Peyer's patch (tissue), 4 donors: Measurements from ENCODE around the gene CACNA1H. TPM values are rescaled to one million over a fixed set of nuclear protein-coding genes. Genes with fewer than 3 reads are reported as not detected.

ENCODE experiments used
- DNase-seq, 3 donors: peaks; one replicate each; pipeline ENCODE4 v3.0.0-alpha.2; 2017 to 2019
- H3K27ac ChIP-seq, 4 donors: fragments of 200-600 bp; sonication (generic); one replicate each; pipeline ENCODE4 v1.5.1; 2016 to 2019
- H3K27me3 ChIP-seq, 2 donors: fragments of 200-600 bp; sonication (generic); one replicate each; pipeline ENCODE4 v1.5.1; 2019
- H3K36me3 ChIP-seq, 3 donors: fragments of 200-600 bp; sonication (generic); one replicate each; pipeline ENCODE4 v1.5.1; 2016 to 2019
- H3K4me1 ChIP-seq, 4 donors: fragments of 200-600 bp; sonication (generic); one replicate each; pipeline ENCODE4 v1.5.1; 2016 to 2019
- H3K4me3 ChIP-seq, 4 donors: fragments of 200-600 bp; sonication (generic); 1 replicate in 3 of 4; 2 replicates in 1 of 4; pipeline ENCODE4 v1.5.1; 2016 to 2019; ENCODE audit warnings: mild to moderate bottlenecking in 1 of 4
- H3K9me3 ChIP-seq, 4 donors: fragments of 200-600 bp; sonication (generic); one replicate each; pipeline ENCODE4 v1.5.1; 2016 to 2019; ENCODE audit warnings: mild to moderate bottlenecking in 1 of 4
- CTCF ChIP-seq, 6 experiments: fragments of 450-650 bp in 4 of 6; fragments of 200-600 bp in 2 of 6; sonication (generic) in 1 of 6; IDR thresholded peaks; one replicate each; pipeline ENCODE4 v1.5.1; 2017 to 2019; ENCODE audit warnings: antibody characterized with exemption in 6 of 6, mild to moderate bottlenecking in 3 of 6, moderate library complexity in 1 of 6
- POLR2A ChIP-seq, 2 donors: fragments of 450-650 bp; IDR thresholded peaks; one replicate each; pipeline ENCODE4 v1.5.1; 2017; ENCODE audit warnings: antibody characterized with exemption in 2 of 2, mild to moderate bottlenecking in 2 of 2, moderate library complexity in 2 of 2
- total RNA-seq, 4 donors: library from RNA; depleted of rRNA; stranded (reverse); fragments of >200 nt; gene quantifications; one replicate each; pipeline ENCODE4 v1.1.0, GENCODE V29; 2016

Gene CACNA1H
- total RNA-seq, 4 donors from 2014 or later: 4.0 to 28.9 (median 9.7) TPM

- H3K9me3 ChIP-seq: no peaks in the 10 kb centered on the region
- H3K4me3 ChIP-seq: no peak overlapping the region
- H3K4me1 ChIP-seq: peaks cover 0 to 2% (median 0%) of the 10 kb centered on the region in 4 donors
- no peak overlapping the region for H3K27ac ChIP-seq
- no peak for DNase-seq
- TF ChIP-seq CTCF (IDR thresholded peaks at IDR 0.05): no peak
- no peak for TF ChIP-seq POLR2A (IDR thresholded peaks at IDR 0.05)
- no peaks in the 10 kb centered on the region for H3K27me3 ChIP-seq
- H3K36me3 ChIP-seq: no peaks in the 10 kb centered on the region
Observed at GRCh38 chr16:1113889-1114526, 38.9 kb upstream of the CACNA1H start.

- H3K27me3 ChIP-seq: no peaks in the 10 kb centered on the region
Observed at GRCh38 chr16:1116693-1117077, 36.2 kb upstream of the CACNA1H start.

GRCh38 chr16:1117176-1117900 lies 35.6 kb upstream of the CACNA1H start:
- DNase-seq: no peak
- Histone ChIP-seq H3K27ac (no peak overlapping the region), H3K27me3 (no peaks in the 10 kb centered on the region), H3K9me3 (no peaks in the 10 kb centered on the region), H3K36me3 (no peaks in the 10 kb centered on the region), H3K4me3 (no peak overlapping the region), H3K4me1 (peaks cover 0 to 3% (median 0%) of the 10 kb centered on the region in 4 donors)
- TF ChIP-seq POLR2A (IDR thresholded peaks at IDR 0.05): no peak
- no peak for TF ChIP-seq CTCF (IDR thresholded peaks at IDR 0.05)

More at GRCh38 chr16:1116693-1117077, 36.2 kb upstream of the CACNA1H start:
- H3K36me3 ChIP-seq: no peaks in the 10 kb centered on the region
- no peak overlapping the region for H3K27ac ChIP-seq
- peaks cover 0 to 3% (median 0%) of the 10 kb centered on the region in 4 donors for H3K4me1 ChIP-seq
- TF ChIP-seq POLR2A (IDR thresholded peaks at IDR 0.05) (no peak), CTCF (IDR thresholded peaks at IDR 0.05) (no peak)
- no peak overlapping the region for H3K4me3 ChIP-seq
- no peaks in the 10 kb centered on the region for H3K9me3 ChIP-seq
- DNase-seq: no peak

- H3K4me1 ChIP-seq: peaks cover 0 to 3% (median 0%) of the 10 kb centered on the region in 4 donors
- H3K9me3 ChIP-seq: no peaks in the 10 kb centered on the region
- no peaks in the 10 kb centered on the region for H3K36me3 ChIP-seq
- DNase-seq: no peak
- H3K27me3 ChIP-seq: no peaks in the 10 kb centered on the region
- H3K27ac ChIP-seq: no peak overlapping the region
- TF ChIP-seq CTCF (IDR thresholded peaks at IDR 0.05) (no peak), POLR2A (IDR thresholded peaks at IDR 0.05) (no peak)
- no peak overlapping the region for H3K4me3 ChIP-seq
Observed at GRCh38 chr16:1117926-1118325, 35.0 kb upstream of the CACNA1H start.

GRCh38 chr16:1119129-1119528 lies 33.8 kb upstream of the CACNA1H start:
- DNase-seq: no peak
- peaks cover 0 to 3% (median 0%) of the 10 kb centered on the region in 4 donors for H3K4me1 ChIP-seq
- H3K9me3 ChIP-seq: no peaks in the 10 kb centered on the region
- no peaks in the 10 kb centered on the region for H3K36me3 ChIP-seq
- no peak for TF ChIP-seq POLR2A (IDR thresholded peaks at IDR 0.05)
- no peak for TF ChIP-seq CTCF (IDR thresholded peaks at IDR 0.05)
- no peak overlapping the region for H3K4me3 ChIP-seq
- H3K27me3 ChIP-seq: no peaks in the 10 kb centered on the region
- H3K27ac ChIP-seq: no peak overlapping the region
